Activated CD4-positive, alpha-beta T cell treated with anti-CD3 and anti-CD28 coated beads, Interleukin-2, amount 10 ng/mL, durations not matched to agents 7 days and 5 days (primary cell): Measurements from ENCODE around the gene SRF. TPM values are rescaled to one million over a fixed set of nuclear protein-coding genes. Genes with fewer than 3 reads are reported as not detected.
A peak's percentile ranks its signal among the peaks of the same experiment; 100 is the strongest.

Experiments used
- CTCF ChIA-PET: fragments of 350-600 bp; sonication (Branson Sonifier 250); formaldehyde crosslinking; loops from one replicate; lab custom pipeline; 2021; ENCODE audit warnings: antibody characterized with exemption; lab: Charles Lee
- POLR2A ChIA-PET: fragments of 350-600 bp; sonication (Branson Sonifier 250); formaldehyde crosslinking; loops from one replicate; lab custom pipeline; 2021; ENCODE audit warnings: antibody characterized with exemption; lab: Charles Lee
- DNase-seq: peaks from one replicate; pipeline ENCODE4 v3.0.0-alpha.2; 2020
- H3K27ac Mint-ChIP-seq: one replicate; pipeline ENCODE4 v1.8.0; 2021; ENCODE audit warnings: mild to moderate bottlenecking, moderate library complexity, mixed read lengths
- H3K27me3 Mint-ChIP-seq: one replicate; pipeline ENCODE4 v1.8.0; 2021; ENCODE audit warnings: mixed read lengths
- H3K36me3 Mint-ChIP-seq: one replicate; pipeline ENCODE4 v1.8.0; 2021; ENCODE audit warnings: low read depth, mixed read lengths
- H3K4me1 Mint-ChIP-seq: one replicate; pipeline ENCODE4 v1.8.0; 2021; ENCODE audit warnings: mixed read lengths
- H3K4me3 Mint-ChIP-seq: one replicate; pipeline ENCODE4 v1.8.0; 2021; ENCODE audit warnings: mild to moderate bottlenecking, moderate library complexity, mixed read lengths
- H3K9me3 Mint-ChIP-seq: one replicate; pipeline ENCODE4 v1.8.0; 2021; ENCODE audit warnings: mixed read lengths
- total RNA-seq, 2 experiments: library from RNA; stranded (reverse); gene quantifications; one replicate each; pipeline ENCODE4 v1.2.3, GENCODE V29; 2021

Gene SRF
- total RNA-seq, 2 experiments from 2014 or later = 40.8 to 41.9 TPM

GRCh38 chr6:43188426-43188825 lies 17.4 kb downstream of the SRF start:
- no peak for DNase-seq
- Mint-ChIP-seq H3K9me3 (no peaks in the 10 kb centered on the region), H3K4me3 (no peak overlapping the region), H3K27ac (no peak overlapping the region), H3K27me3 (no peaks in the 10 kb centered on the region), H3K36me3 (peaks cover 37% of the 10 kb centered on the region), H3K4me1 (peaks cover 31% of the 10 kb centered on the region)
- ChIA-PET CTCF (interaction anchor here (1.6 kb wide), 1 partner anchor 120 kb away, joined by 4 read pairs; the partner anchor contains the start of gene CRIP3), POLR2A (no interaction called here)

GRCh38 chr6:43189776-43190304 lies 18.8 kb downstream of the SRF start:
- Mint-ChIP-seq H3K4me3 (no peak overlapping the region), H3K27me3 (no peaks in the 10 kb centered on the region), H3K27ac (peak overlapping the region; percentile 16), H3K36me3 (peaks cover 36% of the 10 kb centered on the region), H3K9me3 (no peaks in the 10 kb centered on the region), H3K4me1 (peaks cover 19% of the 10 kb centered on the region)
- ChIA-PET CTCF (interaction anchor here (0.8 kb wide), 1 partner anchor 10 kb away, joined by 3 read pairs; no protein-coding TSS in a partner anchor), POLR2A (no interaction called here)
- DNase-seq = no peak

GRCh38 chr6:43192911-43193310 lies 21.8 kb downstream of the SRF start:
- DNase-seq = no peak
- POLR2A ChIA-PET = no interaction called here
- Mint-ChIP-seq H3K27me3 (no peaks in the 10 kb centered on the region), H3K36me3 (peaks cover 41% of the 10 kb centered on the region), H3K4me1 (peaks cover 2% of the 10 kb centered on the region), H3K4me3 (no peak overlapping the region), H3K27ac (no peak overlapping the region), H3K9me3 (no peaks in the 10 kb centered on the region)
- CTCF ChIA-PET = interaction anchor here (0.7 kb wide), 1 partner anchor 12 kb away, joined by 3 read pairs; no protein-coding TSS in a partner anchor

- ChIA-PET POLR2A (no interaction called here), CTCF (interaction anchor here (0.7 kb wide), 1 partner anchor 277 kb away, joined by 3 read pairs; no protein-coding TSS in a partner anchor)
- Mint-ChIP-seq H3K36me3 (peaks cover 38% of the 10 kb centered on the region), H3K4me3 (no peak overlapping the region), H3K27me3 (no peaks in the 10 kb centered on the region), H3K4me1 (peaks cover 2% of the 10 kb centered on the region), H3K27ac (no peak overlapping the region), H3K9me3 (no peaks in the 10 kb centered on the region)
- no peak for DNase-seq
Observed at GRCh38 chr6:43193929-43194328, 22.9 kb downstream of the SRF start.

- Mint-ChIP-seq H3K27ac (no peak overlapping the region), H3K27me3 (no peaks in the 10 kb centered on the region), H3K36me3 (peaks cover 35% of the 10 kb centered on the region), H3K4me1 (peaks cover 2% of the 10 kb centered on the region), H3K4me3 (no peak overlapping the region), H3K9me3 (no peaks in the 10 kb centered on the region)
- DNase-seq = no peak
- CTCF ChIA-PET = interaction anchor here (0.6 kb wide), 1 partner anchor 243 kb away, joined by 3 read pairs; no protein-coding TSS in a partner anchor
- POLR2A ChIA-PET = no interaction called here
Observed at GRCh38 chr6:43196337-43196736, 25.3 kb downstream of the SRF start.

GRCh38 chr6:43199912-43200311 lies 28.8 kb downstream of the SRF start:
- ChIA-PET POLR2A (no interaction called here), CTCF (interaction anchor here (1.1 to 2.5 kb wide), 2 partner anchors 9 to 29 kb away, joined by 3 to 10 read pairs; partner anchors contain the start of gene DNPH1)
- DNase-seq = no peak
- no peak overlapping the region for H3K27ac Mint-ChIP-seq
- peaks cover 2% of the 10 kb centered on the region for H3K4me1 Mint-ChIP-seq
- H3K27me3 Mint-ChIP-seq = no peaks in the 10 kb centered on the region
- peaks cover 30% of the 10 kb centered on the region for H3K36me3 Mint-ChIP-seq
- no peaks in the 10 kb centered on the region for H3K9me3 Mint-ChIP-seq
- H3K4me3 Mint-ChIP-seq = no peak overlapping the region

- no peak overlapping the region for H3K4me3 Mint-ChIP-seq
- DNase-seq = no peak
- H3K36me3 Mint-ChIP-seq = peaks cover 29% of the 10 kb centered on the region
- no peak overlapping the region for H3K27ac Mint-ChIP-seq
- peaks cover 2% of the 10 kb centered on the region for H3K4me1 Mint-ChIP-seq
- H3K9me3 Mint-ChIP-seq = no peaks in the 10 kb centered on the region
- CTCF ChIA-PET = interaction anchor here (0.7 to 2.5 kb wide), 3 partner anchors 16 to 57 kb away, joined by 3 to 10 read pairs (median 3); partner anchors contain the start of gene DNPH1
- no peaks in the 10 kb centered on the region for H3K27me3 Mint-ChIP-seq
- POLR2A ChIA-PET = no interaction called here
Observed at GRCh38 chr6:43200541-43200940, 29.5 kb downstream of the SRF start.

GRCh38 chr6:43202451-43202850 lies 31.4 kb downstream of the SRF start:
- no peaks in the 10 kb centered on the region for H3K27me3 Mint-ChIP-seq
- H3K9me3 Mint-ChIP-seq = no peaks in the 10 kb centered on the region
- peaks cover 23% of the 10 kb centered on the region for H3K36me3 Mint-ChIP-seq
- no peak overlapping the region for H3K27ac Mint-ChIP-seq
- ChIA-PET CTCF (interaction anchor here (1.1 to 1.5 kb wide), 3 partner anchors 10 to 22 kb away, joined by 3 to 5 read pairs (median 4); partner anchors contain the start of gene CUL9), POLR2A (interaction anchor here (0.7 kb wide), 1 partner anchor 140 kb away, joined by 3 read pairs; no protein-coding TSS in a partner anchor)
- no peak overlapping the region for H3K4me3 Mint-ChIP-seq
- H3K4me1 Mint-ChIP-seq = peaks cover 2% of the 10 kb centered on the region
- DNase-seq = no peak

- Mint-ChIP-seq H3K27ac (no peak overlapping the region), H3K36me3 (peaks cover 21% of the 10 kb centered on the region)
Observed at GRCh38 chr6:43203029-43203717, 32.1 kb downstream of the SRF start.

GRCh38 chr6:43203718-43204095 lies 32.6 kb downstream of the SRF start:
- Mint-ChIP-seq H3K27ac (no peak overlapping the region), H3K9me3 (no peaks in the 10 kb centered on the region), H3K36me3 (peaks cover 21% of the 10 kb centered on the region), H3K27me3 (no peaks in the 10 kb centered on the region), H3K4me1 (peaks cover 2% of the 10 kb centered on the region), H3K4me3 (no peak overlapping the region)
- ChIA-PET POLR2A (no interaction called here), CTCF (interaction anchor here (1.5 kb wide), 1 partner anchor 21 kb away, joined by 5 read pairs; the partner anchor contains the start of gene CUL9)
- no peak for DNase-seq

More at GRCh38 chr6:43203029-43203717, 32.1 kb downstream of the SRF start:
- POLR2A ChIA-PET = interaction anchor here (0.7 kb wide), 1 partner anchor 139 kb away, joined by 3 read pairs; no protein-coding TSS in a partner anchor
- Mint-ChIP-seq H3K9me3 (no peaks in the 10 kb centered on the region), H3K4me3 (no peak overlapping the region), H3K4me1 (peaks cover 2% of the 10 kb centered on the region), H3K27me3 (no peaks in the 10 kb centered on the region)
- CTCF ChIA-PET = interaction anchor here (1.5 kb wide), 1 partner anchor 21 kb away, joined by 5 read pairs; the partner anchor contains the start of gene CUL9
- DNase-seq = no peak

GRCh38 chr6:43204271-43205105 lies 33.4 kb downstream of the SRF start:
- POLR2A ChIA-PET = no interaction called here
- H3K27me3 Mint-ChIP-seq = no peaks in the 10 kb centered on the region
- peaks cover 24% of the 10 kb centered on the region for H3K36me3 Mint-ChIP-seq
- peaks cover 2% of the 10 kb centered on the region for H3K4me1 Mint-ChIP-seq
- no peak for DNase-seq
- H3K4me3 Mint-ChIP-seq = no peak overlapping the region
- CTCF ChIA-PET = interaction anchor here (0.9 to 1.2 kb wide), 2 partner anchors 12 to 25 kb away, joined by 3 read pairs; partner anchors contain the start of gene DNPH1
- H3K9me3 Mint-ChIP-seq = no peaks in the 10 kb centered on the region
- H3K27ac Mint-ChIP-seq = no peak overlapping the region

GRCh38 chr6:43205849-43206248 lies 34.8 kb downstream of the SRF start:
- no peak overlapping the region for H3K27ac Mint-ChIP-seq
- no peak overlapping the region for H3K4me3 Mint-ChIP-seq
- no peaks in the 10 kb centered on the region for H3K4me1 Mint-ChIP-seq
- H3K36me3 Mint-ChIP-seq = peaks cover 22% of the 10 kb centered on the region
- H3K9me3 Mint-ChIP-seq = no peaks in the 10 kb centered on the region
- ChIA-PET POLR2A (no interaction called here), CTCF (interaction anchor here (1.2 kb wide), 1 partner anchor 13 kb away, joined by 3 read pairs; no protein-coding TSS in a partner anchor)
- no peak for DNase-seq
- H3K27me3 Mint-ChIP-seq = no peaks in the 10 kb centered on the region
